Activated naive CD4-positive, alpha-beta T cell treated with anti-CD3 and anti-CD28 coated beads, Interleukin-2, amount 50 U/mL, for 72 hours (primary cell): ENCODE measurements around the gene EGFL7. TPM values are rescaled to one million over a fixed set of nuclear protein-coding genes. Genes with fewer than 3 reads are reported as not detected.
"Not testable (repeated sequence)": the region's sequence is repeated elsewhere in the genome, so short reads cannot be mapped to it uniquely, and the experiment has no call there.

Experiments
- ATAC-seq, 2 donors: fragments of 150-1000 bp; cut with Tn5 transposase; 2 replicates each; pipeline ENCODE4 v1.10.0; 2021; ENCODE audit warnings: mild to moderate bottlenecking in 2 of 2, moderate library complexity in 2 of 2
- DNase-seq, 2 donors: peaks; one replicate each; pipeline ENCODE4 v3.0.0; 2021 to 2022; ENCODE audit warnings: low spot score in 2 of 2
- H3K27ac Mint-ChIP-seq, 2 donors: one replicate each; pipeline ENCODE4 v1.8.0; 2022; ENCODE audit warnings: mild to moderate bottlenecking in 2 of 2, mixed read lengths in 2 of 2
- H3K36me3 Mint-ChIP-seq, 2 donors: one replicate each; pipeline ENCODE4 v1.8.0; 2022; ENCODE audit warnings: mixed read lengths in 2 of 2
- H3K9me3 Mint-ChIP-seq, 2 donors: one replicate each; pipeline ENCODE4 v1.8.0; 2022; ENCODE audit warnings: mixed read lengths in 2 of 2
- total RNA-seq, 2 donors: library from RNA; stranded (reverse); gene quantifications; one replicate each; pipeline ENCODE4 v1.2.3, GENCODE V29; 2022

EGFL7 gene
- total RNA-seq, 2 donors from 2014 or later = 0.61 to 1.6 TPM

DNA sequence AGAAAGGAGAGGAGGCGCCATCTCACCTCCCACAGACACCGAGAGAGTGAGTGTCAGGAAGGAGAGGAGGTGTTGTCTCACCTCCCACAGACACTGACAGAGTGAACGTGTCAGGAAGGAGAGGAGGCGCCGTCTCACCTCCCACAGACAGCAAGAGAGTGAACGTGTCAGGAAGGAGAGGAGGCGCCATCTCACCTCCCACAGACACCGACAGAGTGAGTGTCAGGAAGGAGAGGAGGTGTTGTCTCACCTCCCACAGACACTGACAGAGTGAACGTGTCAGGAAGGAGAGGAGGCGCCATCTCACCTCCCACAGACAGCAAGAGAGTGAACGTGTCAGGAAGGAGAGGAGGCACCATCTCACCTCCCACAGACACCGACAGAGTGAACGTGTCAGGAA lies 30.6 kb upstream of the EGFL7 start:
- H3K9me3 Mint-ChIP-seq, DNase-seq, ATAC-seq, H3K27ac Mint-ChIP-seq, H3K36me3 Mint-ChIP-seq: not testable (repeated sequence)

DNA sequence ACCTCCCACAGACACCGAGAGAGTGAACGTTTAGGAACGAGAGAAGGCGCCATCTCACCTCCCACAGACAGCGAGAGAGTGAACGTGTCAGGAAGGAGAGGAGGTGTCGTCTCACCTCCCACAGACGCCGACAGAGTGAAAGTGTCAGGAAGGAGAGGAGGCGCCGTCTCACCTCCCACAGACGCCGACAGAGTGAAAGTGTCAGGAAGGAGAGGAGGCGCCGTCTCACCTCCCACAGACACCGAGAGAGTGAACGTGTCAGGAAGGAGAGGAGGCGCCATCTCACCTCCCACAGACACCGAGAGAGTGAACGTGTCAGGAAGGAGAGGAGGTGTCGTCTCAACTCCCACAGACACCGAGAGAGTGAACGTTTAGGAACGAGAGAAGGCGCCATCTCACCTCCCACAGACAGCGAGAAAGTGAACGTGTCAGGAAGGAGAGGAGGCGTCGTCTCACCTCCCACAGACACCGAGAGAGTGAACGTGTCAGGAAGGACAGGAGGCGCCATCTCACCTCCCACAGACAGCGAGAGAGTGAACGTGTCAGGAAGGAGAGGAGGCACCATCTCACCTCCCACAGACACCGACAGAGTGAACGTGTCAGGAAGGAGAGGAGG lies 30.1 kb upstream of the EGFL7 start:
- H3K9me3 Mint-ChIP-seq, DNase-seq, H3K36me3 Mint-ChIP-seq, ATAC-seq, H3K27ac Mint-ChIP-seq: not testable (repeated sequence)

DNA sequence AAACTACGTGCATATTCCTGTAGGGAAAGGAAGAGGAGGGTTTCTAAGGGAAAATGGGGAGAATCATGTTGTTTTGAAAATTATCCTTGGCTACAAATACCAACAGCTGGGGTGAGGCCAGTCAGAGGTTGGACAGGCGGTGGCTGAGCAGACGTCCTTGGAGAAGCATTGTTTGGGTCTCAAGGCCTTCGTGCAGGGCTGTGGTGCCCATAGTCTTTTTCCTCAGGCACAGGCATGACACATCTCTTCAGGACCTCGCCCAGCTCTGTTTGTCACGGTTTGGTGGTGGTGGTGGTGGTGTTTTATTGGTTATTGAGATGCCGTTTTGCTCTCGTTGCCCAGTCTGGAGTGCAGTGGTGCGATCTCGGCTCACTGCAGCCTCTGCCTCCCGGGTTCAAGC lies 27.8 kb upstream of the EGFL7 start:
- no peak for ATAC-seq
- H3K27ac Mint-ChIP-seq = no peak overlapping the region
- no peak for DNase-seq
- H3K9me3 Mint-ChIP-seq = no peaks in the 10 kb centered on the region
- H3K36me3 Mint-ChIP-seq = no peaks in the 10 kb centered on the region

DNA sequence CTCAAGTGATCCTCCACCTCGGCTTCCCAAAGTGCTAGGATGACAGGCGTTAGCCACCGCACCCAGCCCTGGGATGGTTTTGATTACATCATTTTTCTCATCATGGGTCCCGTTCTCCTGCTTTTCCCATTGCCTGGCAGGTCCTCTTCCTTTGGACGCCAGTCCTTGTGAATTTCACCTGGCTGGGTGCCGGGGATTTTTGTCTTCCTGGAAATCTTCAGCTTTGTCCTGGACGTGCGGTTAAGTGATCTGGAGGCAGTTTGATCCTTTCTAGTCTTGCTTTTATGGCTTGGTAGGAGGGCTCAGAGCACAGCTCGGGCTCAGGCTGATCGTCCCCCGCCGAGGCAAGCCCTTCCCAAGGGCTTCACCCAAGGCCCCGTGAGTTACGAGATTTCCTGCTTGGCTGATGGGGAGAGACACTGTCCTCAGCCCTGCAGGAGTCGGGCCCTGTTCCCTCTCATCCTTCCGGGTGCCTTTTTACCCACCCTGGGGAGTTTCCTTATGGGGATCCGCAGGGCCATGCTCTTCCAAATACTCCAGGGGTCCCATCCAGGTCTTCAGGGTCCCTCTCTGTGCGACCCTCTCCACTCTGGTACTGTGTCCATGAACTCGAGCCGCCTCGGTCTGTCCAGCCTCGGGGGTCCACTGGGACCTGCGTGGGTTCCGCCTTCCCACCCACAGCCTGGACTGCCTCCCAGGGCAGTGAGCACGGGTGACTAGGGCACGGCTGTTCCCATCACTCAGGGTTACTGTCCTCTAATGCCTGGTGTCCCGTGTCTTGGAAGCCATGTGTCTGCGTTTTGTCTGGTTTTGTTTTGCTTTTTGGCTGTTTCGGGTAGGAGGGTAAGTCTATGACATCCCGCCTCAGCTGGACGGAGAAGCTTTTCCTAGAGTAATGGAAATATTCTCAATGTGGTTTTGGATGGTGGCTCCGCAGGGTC lies 22.3 kb upstream of the EGFL7 start:
- ATAC-seq (no peak), DNase-seq (no peak)
- Mint-ChIP-seq H3K36me3 (no peaks in the 10 kb centered on the region), H3K9me3 (no peaks in the 10 kb centered on the region), H3K27ac (peak overlapping the region in 1 of 2 donors; percentile 55)

DNA sequence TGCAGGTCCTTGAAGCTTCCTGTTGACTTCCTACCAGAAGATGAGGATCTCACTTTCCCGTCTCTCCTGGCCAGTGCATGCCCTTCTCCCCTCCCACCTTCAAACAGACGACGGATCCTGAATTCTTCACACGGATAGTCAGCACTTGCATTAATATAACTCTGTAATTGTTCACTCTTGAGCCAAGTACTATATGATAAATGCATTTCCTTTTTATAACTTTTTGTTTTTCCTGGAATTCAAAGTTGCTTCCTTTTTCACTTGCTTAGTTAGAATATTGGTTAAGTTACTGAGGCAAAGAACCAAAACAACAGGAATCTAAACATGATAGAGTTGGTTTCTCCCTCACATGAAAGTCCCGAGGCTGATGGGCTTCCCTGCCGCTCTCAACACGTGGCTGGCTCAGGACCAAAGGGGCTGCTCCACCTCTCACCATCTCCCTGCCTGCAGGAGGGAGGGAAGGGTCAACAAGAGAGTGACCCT lies 20.2 kb upstream of the EGFL7 start:
- Mint-ChIP-seq H3K9me3 (no peaks in the 10 kb centered on the region), H3K27ac (no peak overlapping the region), H3K36me3 (no peaks in the 10 kb centered on the region)

DNA sequence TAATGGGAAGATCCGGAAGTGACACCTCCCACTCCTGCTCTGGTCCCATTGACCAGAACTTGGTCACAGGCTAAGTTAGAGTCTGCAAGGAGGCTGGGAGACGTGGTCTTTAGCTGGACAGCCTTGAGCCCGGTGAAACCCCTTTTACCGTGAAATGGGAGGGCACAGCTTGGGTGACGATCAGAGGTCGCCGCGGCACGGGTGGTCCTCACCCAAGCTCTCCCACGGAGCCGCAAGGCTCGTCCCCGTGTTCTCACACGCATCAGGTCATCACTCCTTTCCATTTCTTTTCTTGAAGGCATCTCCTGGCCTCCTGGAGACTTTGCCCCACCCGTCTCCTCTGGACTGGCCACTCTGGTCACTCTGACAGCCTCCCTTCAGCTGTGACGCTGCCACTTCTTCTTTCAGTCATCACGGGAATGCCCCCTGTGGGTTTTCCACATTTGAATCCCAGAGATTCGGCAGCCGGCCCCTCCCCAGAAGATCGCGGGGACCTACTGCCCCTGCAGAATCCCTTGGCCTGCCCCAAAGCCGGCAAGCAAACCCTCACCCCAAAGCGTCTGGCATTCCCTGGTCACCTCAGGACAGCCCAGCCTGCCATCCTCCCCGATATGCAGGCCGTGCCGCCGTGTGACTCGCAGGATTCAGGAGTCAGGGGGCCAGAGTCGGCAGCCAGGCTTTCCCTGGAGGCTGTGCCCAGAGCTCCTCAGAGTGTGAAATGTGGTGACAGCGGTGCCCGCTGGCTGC lies 18.9 kb upstream of the EGFL7 start:
- H3K9me3 Mint-ChIP-seq = no peaks in the 10 kb centered on the region
- no peak overlapping the region for H3K27ac Mint-ChIP-seq
- ATAC-seq (peak in 1 of 2 donors; percentile 13), DNase-seq (no peak)
- H3K36me3 Mint-ChIP-seq = no peaks in the 10 kb centered on the region

More for the DNA sequence above, 20.2 kb upstream of the EGFL7 start:
- DNase-seq (no peak), ATAC-seq (no peak)

DNA sequence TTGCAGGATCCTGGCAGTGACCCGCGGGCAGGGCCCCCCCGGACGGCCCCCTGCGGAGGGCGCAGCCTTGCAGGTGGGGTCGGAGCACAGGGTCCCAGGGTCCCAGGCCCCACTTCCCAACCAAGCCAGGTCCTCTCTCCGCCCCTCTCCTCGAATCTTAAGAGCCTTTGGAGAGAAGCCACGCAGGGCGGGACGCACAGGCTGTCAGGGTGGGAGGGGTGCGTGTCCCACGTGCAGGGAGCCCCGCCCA lies 18.4 kb upstream of the EGFL7 start:
- ATAC-seq (no peak), DNase-seq (no peak)
- Mint-ChIP-seq H3K36me3 (no peaks in the 10 kb centered on the region), H3K27ac (no peak overlapping the region), H3K9me3 (no peaks in the 10 kb centered on the region)

DNA sequence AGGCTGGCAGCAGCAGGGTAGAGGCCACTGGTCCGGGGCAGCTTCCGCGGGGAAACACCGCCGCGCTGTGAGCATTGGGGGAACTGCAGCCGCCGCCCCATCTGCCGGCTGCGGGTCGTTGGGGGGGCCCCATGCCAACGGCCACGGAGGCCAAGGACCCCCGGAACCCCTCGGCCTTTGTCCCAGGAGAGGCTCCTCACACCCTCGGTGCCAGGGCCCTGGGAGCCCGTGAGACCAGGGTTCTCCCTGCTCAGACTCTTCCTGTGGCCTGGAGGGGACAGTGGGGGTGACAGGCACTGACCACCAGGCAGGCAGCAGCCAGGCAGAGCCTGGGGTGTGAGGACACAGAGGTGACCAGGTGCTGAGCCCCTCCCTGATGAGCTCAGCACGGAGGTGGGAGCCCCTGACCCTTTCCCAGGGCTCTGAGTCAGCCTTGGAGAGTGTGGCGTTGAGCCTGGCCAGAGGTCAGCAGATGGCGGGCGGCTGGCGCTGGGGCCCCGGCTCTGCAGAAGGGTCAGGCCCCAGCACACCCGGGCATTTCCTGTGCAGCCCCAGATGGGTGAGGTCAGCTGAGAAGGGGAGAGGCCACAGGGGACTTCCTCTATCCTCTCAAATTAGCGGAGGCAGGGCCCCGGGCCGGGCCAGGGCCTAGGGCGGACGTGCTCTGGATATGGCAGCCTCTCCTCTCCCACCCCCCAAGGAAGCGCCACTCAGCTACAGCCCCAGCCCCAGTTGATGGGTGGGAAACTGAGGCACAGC lies 17.9 kb upstream of the EGFL7 start:
- DNase-seq = peak; percentile 54 to 87
- ATAC-seq = peak; percentile 87 to 98

DNA sequence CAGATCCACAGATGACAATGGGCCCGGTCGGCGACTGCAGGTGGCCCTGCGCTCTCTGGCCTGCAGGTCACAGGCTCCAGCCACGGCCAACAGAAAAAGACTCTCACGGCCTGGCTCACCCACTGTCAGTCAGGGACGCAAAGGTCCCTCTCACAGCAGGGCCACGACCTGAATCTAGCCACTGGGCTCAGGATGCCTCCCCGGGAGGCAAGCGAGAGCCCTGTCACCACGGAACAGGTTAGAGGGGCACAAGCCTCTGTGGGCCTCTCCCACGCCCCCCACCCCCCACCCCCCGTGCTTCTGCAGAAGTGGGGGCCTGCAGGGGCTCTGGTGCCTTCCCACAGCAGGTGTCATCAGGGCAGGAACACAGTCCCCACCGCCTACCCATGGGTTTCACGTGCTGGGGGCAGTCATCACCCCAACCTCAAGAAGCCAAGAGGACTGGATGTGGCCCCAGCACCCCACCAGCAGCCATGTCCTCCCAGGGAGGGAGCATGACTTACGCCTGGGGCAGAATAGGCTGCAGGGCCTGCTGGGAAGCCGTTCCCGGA lies 17.3 kb upstream of the EGFL7 start:
- DNase-seq (peak in 1 of 2 donors; percentile 2), ATAC-seq (no peak)
- no peaks in the 10 kb centered on the region for H3K36me3 Mint-ChIP-seq
- no peak overlapping the region for H3K27ac Mint-ChIP-seq
- no peaks in the 10 kb centered on the region for H3K9me3 Mint-ChIP-seq

More for the DNA sequence above, 17.9 kb upstream of the EGFL7 start:
- H3K9me3 Mint-ChIP-seq = no peaks in the 10 kb centered on the region
- no peak overlapping the region for H3K27ac Mint-ChIP-seq
- H3K36me3 Mint-ChIP-seq = no peaks in the 10 kb centered on the region

- DNase-seq = peak; percentile 6 to 51
- Mint-ChIP-seq H3K27ac (no peak overlapping the region), H3K9me3 (no peaks in the 10 kb centered on the region), H3K36me3 (no peaks in the 10 kb centered on the region)
- no peak for ATAC-seq
Observed at GRCh38 chr9:136645903-136646754, 16.6 kb upstream of the EGFL7 start.

- H3K36me3 Mint-ChIP-seq = no peaks in the 10 kb centered on the region
- no peaks in the 10 kb centered on the region for H3K9me3 Mint-ChIP-seq
- ATAC-seq (no peak), DNase-seq (peak in 1 of 2 donors; percentile 4)
- H3K27ac Mint-ChIP-seq = no peak overlapping the region
Observed at GRCh38 chr9:136646827-136647711, 15.6 kb upstream of the EGFL7 start.

DNA sequence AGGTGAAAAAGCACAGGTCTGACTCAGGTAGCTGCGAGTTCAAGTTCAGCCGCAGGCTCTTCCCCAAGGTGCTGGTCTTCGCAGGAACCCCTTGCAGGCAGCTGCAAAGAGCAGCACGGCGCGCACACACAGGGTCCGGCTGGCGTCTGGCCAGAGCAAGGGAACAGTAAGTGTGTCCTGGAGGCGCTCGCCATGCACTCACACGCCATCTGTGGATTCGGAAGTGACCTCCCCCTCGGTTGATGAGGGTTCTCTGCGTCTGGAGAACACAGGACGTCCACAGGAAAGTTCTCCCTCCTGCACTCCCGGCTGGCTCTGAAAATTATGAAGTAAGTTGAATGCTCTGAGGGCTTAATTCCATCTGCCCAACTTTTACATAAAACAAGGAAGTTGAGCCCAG lies 14.0 kb upstream of the EGFL7 start:
- H3K36me3 Mint-ChIP-seq = no peaks in the 10 kb centered on the region
- DNase-seq (peak in 1 of 2 donors; percentile 2), ATAC-seq (no peak)

GRCh38 chr9:136650021-136650420 lies 12.7 kb upstream of the EGFL7 start:
- Mint-ChIP-seq H3K9me3 (no peaks in the 10 kb centered on the region), H3K27ac (no peak overlapping the region), H3K36me3 (no peaks in the 10 kb centered on the region)
- ATAC-seq (no peak), DNase-seq (no peak)

More for the DNA sequence above, 14.0 kb upstream of the EGFL7 start:
- Mint-ChIP-seq H3K27ac (no peak overlapping the region), H3K9me3 (no peaks in the 10 kb centered on the region)

- ATAC-seq (no peak), DNase-seq (no peak)
- no peaks in the 10 kb centered on the region for H3K36me3 Mint-ChIP-seq
- no peak overlapping the region for H3K27ac Mint-ChIP-seq
- no peaks in the 10 kb centered on the region for H3K9me3 Mint-ChIP-seq
Observed at GRCh38 chr9:136650648-136651047, 12.1 kb upstream of the EGFL7 start.

- H3K36me3 Mint-ChIP-seq = no peaks in the 10 kb centered on the region
- peak overlapping the region in 1 of 2 donors; percentile 66 for H3K27ac Mint-ChIP-seq
- no peaks in the 10 kb centered on the region for H3K9me3 Mint-ChIP-seq
- DNase-seq (no peak), ATAC-seq (no peak)
Observed at GRCh38 chr9:136651860-136652259, 10.9 kb upstream of the EGFL7 start.
